Measurements from ENCODE around the gene PLEKHM2. TPM values are rescaled to one million over a fixed set of nuclear protein-coding genes. Genes with fewer than 3 reads are reported as not detected.

PLEKHM2 gene
- total RNA-seq, 1 donor from 2014 or later, result 70.4 TPM

DNA sequence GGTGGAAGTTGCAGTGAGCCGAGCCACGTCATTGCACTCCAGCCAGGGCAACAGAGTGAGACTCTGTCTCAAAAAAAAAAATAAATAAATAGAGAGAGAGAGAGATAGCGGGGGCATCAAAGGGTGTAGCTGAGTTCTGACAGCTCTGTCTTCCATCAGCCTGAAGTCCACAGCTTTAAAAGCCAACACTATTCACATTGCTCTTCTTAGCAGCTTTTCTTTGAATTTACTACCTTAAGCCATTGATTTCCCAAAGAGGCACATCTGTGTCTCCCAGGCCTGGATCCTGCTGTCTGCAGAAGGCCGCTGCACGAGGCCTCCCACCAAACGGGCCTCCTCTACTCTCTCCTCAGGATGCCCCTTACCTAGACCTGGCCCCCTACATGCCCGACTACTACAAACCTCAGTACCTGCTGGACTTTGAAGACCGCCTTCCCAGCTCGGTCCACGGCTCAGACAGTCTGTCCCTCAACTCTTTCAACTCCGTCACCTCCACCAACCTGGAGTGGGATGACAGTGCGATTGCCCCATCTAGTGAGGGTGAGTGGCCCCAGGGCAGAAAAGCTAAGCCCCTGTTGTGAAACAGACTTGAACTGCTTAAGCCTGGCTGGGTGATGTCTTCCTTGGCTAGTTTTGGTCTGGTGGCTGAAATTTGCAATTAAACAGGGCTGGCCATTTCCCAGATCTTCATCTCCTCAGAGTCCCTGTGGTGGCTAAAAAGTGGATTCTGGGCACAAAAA lies 35.4 kb downstream of the PLEKHM2 start:
- no peak for DNase-seq (ENCODE audit: low spot score, unreplicated experiment)
- Mint-ChIP-seq H3K4me1 (ENCODE audit: low read depth) (no peaks in the 10 kb centered on the region), H3K36me3 (ENCODE audit: insufficient read depth) (peaks cover 8% of the 10 kb centered on the region), H3K9me3 (ENCODE audit: low read depth) (no peaks in the 10 kb centered on the region), H3K27ac (no peak overlapping the region), H3K27me3 (no peaks in the 10 kb centered on the region), H3K4me3 (ENCODE audit: low read depth) (no peak overlapping the region)
- TF ChIP-seq, protein P1, sequence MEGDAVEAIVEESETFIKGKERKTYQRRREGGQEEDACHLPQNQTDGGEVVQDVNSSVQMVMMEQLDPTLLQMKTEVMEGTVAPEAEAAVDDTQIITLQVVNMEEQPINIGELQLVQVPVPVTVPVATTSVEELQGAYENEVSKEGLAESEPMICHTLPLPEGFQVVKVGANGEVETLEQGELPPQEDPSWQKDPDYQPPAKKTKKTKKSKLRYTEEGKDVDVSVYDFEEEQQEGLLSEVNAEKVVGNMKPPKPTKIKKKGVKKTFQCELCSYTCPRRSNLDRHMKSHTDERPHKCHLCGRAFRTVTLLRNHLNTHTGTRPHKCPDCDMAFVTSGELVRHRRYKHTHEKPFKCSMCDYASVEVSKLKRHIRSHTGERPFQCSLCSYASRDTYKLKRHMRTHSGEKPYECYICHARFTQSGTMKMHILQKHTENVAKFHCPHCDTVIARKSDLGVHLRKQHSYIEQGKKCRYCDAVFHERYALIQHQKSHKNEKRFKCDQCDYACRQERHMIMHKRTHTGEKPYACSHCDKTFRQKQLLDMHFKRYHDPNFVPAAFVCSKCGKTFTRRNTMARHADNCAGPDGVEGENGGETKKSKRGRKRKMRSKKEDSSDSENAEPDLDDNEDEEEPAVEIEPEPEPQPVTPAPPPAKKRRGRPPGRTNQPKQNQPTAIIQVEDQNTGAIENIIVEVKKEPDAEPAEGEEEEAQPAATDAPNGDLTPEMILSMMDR (IDR thresholded peaks at IDR 0.05; ENCODE audit: unreplicated experiment), result no peak

DNA sequence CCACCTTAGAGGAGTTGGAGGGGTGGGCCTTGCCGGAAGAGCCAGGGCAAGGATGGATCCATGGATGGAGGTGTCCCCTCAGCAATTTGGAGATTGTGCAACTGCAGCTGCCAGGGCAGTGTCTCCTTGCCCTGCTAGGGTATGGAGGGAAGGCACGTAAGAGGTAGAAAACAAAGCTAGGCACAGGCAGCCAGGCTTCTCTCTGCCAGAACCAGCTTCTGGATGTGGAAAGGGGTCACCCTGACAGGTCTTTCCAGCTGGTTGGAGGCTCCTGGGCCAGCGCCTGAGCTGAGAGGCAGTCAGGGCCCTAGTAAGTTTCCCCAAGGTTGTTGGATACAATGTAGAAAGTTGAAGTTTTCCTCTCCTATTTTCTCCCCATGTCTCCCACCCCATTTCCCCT lies 36.7 kb downstream of the PLEKHM2 start:
- H3K4me1 Mint-ChIP-seq (ENCODE audit: low read depth), result no peaks in the 10 kb centered on the region
- DNase-seq (ENCODE audit: low spot score, unreplicated experiment), result no peak
- H3K27ac Mint-ChIP-seq, result no peak overlapping the region
- no peaks in the 10 kb centered on the region for H3K9me3 Mint-ChIP-seq (ENCODE audit: low read depth)
- H3K27me3 Mint-ChIP-seq, result no peaks in the 10 kb centered on the region
- H3K36me3 Mint-ChIP-seq (ENCODE audit: insufficient read depth), result peaks cover 10% of the 10 kb centered on the region
- TF ChIP-seq, protein P1 (IDR thresholded peaks at IDR 0.05; ENCODE audit: unreplicated experiment), result no peak
- H3K4me3 Mint-ChIP-seq (ENCODE audit: low read depth), result no peak overlapping the region

DNA sequence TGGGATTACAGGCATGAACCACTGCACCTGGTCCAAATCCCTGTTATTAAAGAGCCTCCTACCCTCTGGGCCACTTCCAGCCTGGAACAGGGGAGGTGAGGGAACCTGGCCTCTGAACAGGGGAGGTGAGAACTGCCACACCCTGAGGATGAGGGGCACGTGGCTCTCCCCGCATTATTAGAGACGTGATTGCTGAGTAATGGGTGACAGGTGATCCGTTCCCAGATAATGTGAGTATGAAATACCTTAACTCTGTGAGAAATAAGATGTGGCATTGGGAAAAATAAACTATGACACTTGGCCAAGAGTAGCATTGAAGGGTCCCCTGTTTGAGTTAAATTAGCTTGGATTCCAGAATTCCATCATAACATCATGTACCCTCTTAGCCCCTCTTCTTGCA lies 38.3 kb downstream of the PLEKHM2 start:
- TF ChIP-seq, protein P1 (IDR thresholded peaks at IDR 0.05; ENCODE audit: unreplicated experiment), result no peak
- Mint-ChIP-seq H3K27ac (no peak overlapping the region), H3K27me3 (no peaks in the 10 kb centered on the region), H3K4me3 (ENCODE audit: low read depth) (no peak overlapping the region), H3K9me3 (ENCODE audit: low read depth) (no peaks in the 10 kb centered on the region), H3K36me3 (ENCODE audit: insufficient read depth) (peaks cover 14% of the 10 kb centered on the region), H3K4me1 (ENCODE audit: low read depth) (no peaks in the 10 kb centered on the region)
- DNase-seq (ENCODE audit: low spot score, unreplicated experiment), result no peak

GRCh38 chr1:15722836-15723532 lies 38.9 kb downstream of the PLEKHM2 start:
- TF ChIP-seq, protein P1 (IDR thresholded peaks at IDR 0.05; ENCODE audit: unreplicated experiment), result no peak
- H3K27me3 Mint-ChIP-seq, result no peaks in the 10 kb centered on the region
- no peaks in the 10 kb centered on the region for H3K9me3 Mint-ChIP-seq (ENCODE audit: low read depth)
- DNase-seq (ENCODE audit: low spot score, unreplicated experiment), result no peak
- H3K36me3 Mint-ChIP-seq (ENCODE audit: insufficient read depth), result peaks cover 14% of the 10 kb centered on the region
- no peak overlapping the region for H3K4me3 Mint-ChIP-seq (ENCODE audit: low read depth)
- H3K27ac Mint-ChIP-seq, result no peak overlapping the region
- H3K4me1 Mint-ChIP-seq (ENCODE audit: low read depth), result no peaks in the 10 kb centered on the region

- Mint-ChIP-seq H3K36me3 (ENCODE audit: insufficient read depth) (peaks cover 12% of the 10 kb centered on the region), H3K27me3 (no peaks in the 10 kb centered on the region), H3K4me1 (ENCODE audit: low read depth) (no peaks in the 10 kb centered on the region), H3K9me3 (ENCODE audit: low read depth) (no peaks in the 10 kb centered on the region), H3K4me3 (ENCODE audit: low read depth) (no peak overlapping the region), H3K27ac (no peak overlapping the region)
- DNase-seq (ENCODE audit: low spot score, unreplicated experiment), result no peak
- TF ChIP-seq, protein P1 (IDR thresholded peaks at IDR 0.05; ENCODE audit: unreplicated experiment), result no peak
These were observed 39.6 kb downstream of the PLEKHM2 start for GRCh38 chr1:15723631-15724246.

All from progenitor cell of endocrine pancreas (in vitro differentiated cells).